H9 (cell line): ENCODE data around the gene GLB1L2. TPM values are rescaled to one million over a fixed set of nuclear protein-coding genes. Genes with fewer than 3 reads are reported as not detected.

Source experiments
- DNase-seq: peaks from one replicate; pipeline ENCODE4 v3.0.0-alpha.2; 2017
- H2AFZ ChIP-seq: one replicate; pipeline ENCODE4 v1.6.1; 2013; ENCODE audit warnings: mild to moderate bottlenecking, low read length, control low read depth, moderate library complexity
- H2AK5ac ChIP-seq: 2 replicates; pipeline ENCODE4 v1.6.1; 2013; ENCODE audit warnings: low read length, control low read depth, mixed read lengths; ENCODE audit not compliant: insufficient read length
- H2BK120ac ChIP-seq: one replicate; pipeline ENCODE4 v1.6.1; 2013; ENCODE audit warnings: low read depth, mild to moderate bottlenecking, low read length, control low read depth, inconsistent platforms; ENCODE audit not compliant: poor library complexity, severe bottlenecking
- H2BK12ac ChIP-seq: 2 replicates; pipeline ENCODE4 v1.6.1; 2013; ENCODE audit warnings: low read length, control low read depth, mixed read lengths, low read depth; ENCODE audit not compliant: insufficient read length
- H2BK15ac ChIP-seq: 2 replicates; pipeline ENCODE4 v1.6.1; 2013; ENCODE audit warnings: low read depth, low read length, control low read depth
- H2BK20ac ChIP-seq: one replicate; pipeline ENCODE4 v1.6.1; 2013; ENCODE audit warnings: low read depth, mild to moderate bottlenecking, low read length, control low read depth, inconsistent platforms; ENCODE audit not compliant: poor library complexity, severe bottlenecking
- H2BK5ac ChIP-seq: 2 replicates; pipeline ENCODE4 v1.6.1; 2013; ENCODE audit warnings: low read length, control low read depth, mixed read lengths; ENCODE audit not compliant: insufficient read length
- H3K14ac ChIP-seq: 2 replicates; pipeline ENCODE4 v1.6.1; 2013; ENCODE audit warnings: low read length, control low read depth; ENCODE audit not compliant: insufficient read depth
- H3K18ac ChIP-seq: 2 replicates; pipeline ENCODE4 v1.6.1; 2013; ENCODE audit warnings: low read depth, mild to moderate bottlenecking, mixed read lengths, low read length, control low read depth; ENCODE audit not compliant: insufficient read length
- H3K23ac ChIP-seq: 2 replicates; pipeline ENCODE4 v1.6.1; 2013; ENCODE audit warnings: low read length, control low read depth, mixed read lengths, low read depth; ENCODE audit not compliant: insufficient read length
- H3K23me2 ChIP-seq: 2 replicates; pipeline ENCODE4 v1.6.1; 2013; ENCODE audit warnings: low read depth, mild to moderate bottlenecking, mixed read lengths, low read length, control low read depth; ENCODE audit not compliant: insufficient read length, poor library complexity, severe bottlenecking
- H3K27ac ChIP-seq: 2 replicates; pipeline ENCODE4 v1.5.1; 2013; ENCODE audit warnings: low read length, control low read depth, mixed read lengths, low read depth; ENCODE audit not compliant: insufficient read length
- H3K27me3 ChIP-seq: 2 replicates; pipeline ENCODE4 v1.6.1; 2013; ENCODE audit warnings: low read length, control low read depth, inconsistent platforms; ENCODE audit not compliant: insufficient read depth
- H3K4ac ChIP-seq: 2 replicates; pipeline ENCODE4 v1.6.1; 2013; ENCODE audit warnings: low read depth, mild to moderate bottlenecking, control low read depth, inconsistent platforms, low read length, moderate library complexity
- H3K4me1 ChIP-seq: 2 replicates; pipeline ENCODE4 v1.6.1; 2013; ENCODE audit warnings: low read length, control low read depth, inconsistent platforms; ENCODE audit not compliant: insufficient read depth
- H3K4me2 ChIP-seq: 2 replicates; pipeline ENCODE4 v1.6.1; 2013; ENCODE audit warnings: low read length, control low read depth, mixed read lengths; ENCODE audit not compliant: insufficient read length, insufficient read depth
- H3K56ac ChIP-seq: 2 replicates; pipeline ENCODE4 v1.6.1; 2013; ENCODE audit warnings: low read depth, mild to moderate bottlenecking, mixed read lengths, low read length, control low read depth; ENCODE audit not compliant: insufficient read length
- H3K79me1 ChIP-seq: 2 replicates; pipeline ENCODE4 v1.6.1; 2013; ENCODE audit warnings: low read depth, mild to moderate bottlenecking, moderate library complexity, low read length, control low read depth, inconsistent platforms; ENCODE audit not compliant: insufficient read depth, poor library complexity, severe bottlenecking
- H3K79me2 ChIP-seq: 2 replicates; pipeline ENCODE4 v1.6.1; 2013; ENCODE audit warnings: low read length, control low read depth, inconsistent platforms; ENCODE audit not compliant: insufficient read depth
- H3K9ac ChIP-seq: 2 replicates; pipeline ENCODE4 v1.6.1; 2013; ENCODE audit warnings: low read length, control low read depth, mixed read lengths; ENCODE audit not compliant: insufficient read length; ENCODE audit errors: extremely low read depth
- H3K9me3 ChIP-seq: one replicate; pipeline ENCODE4 v1.6.1; 2013; ENCODE audit warnings: low read depth, low read length, inconsistent platforms; ENCODE audit not compliant: control insufficient read depth
- H3T11ph ChIP-seq: one replicate; pipeline ENCODE4 v1.6.1; 2013; ENCODE audit warnings: mild to moderate bottlenecking, low read length, control low read depth, inconsistent platforms
- H4K20me1 ChIP-seq: one replicate; pipeline ENCODE4 v1.6.1; 2013; ENCODE audit not compliant: control insufficient read depth, insufficient read length, insufficient read depth
- H4K5ac ChIP-seq: 2 replicates; pipeline ENCODE4 v1.6.1; 2013; ENCODE audit warnings: low read depth, mild to moderate bottlenecking, mixed read lengths, low read length, control low read depth; ENCODE audit not compliant: insufficient read length
- H4K8ac ChIP-seq: replicated peaks from 2 replicates; pipeline ENCODE4 v1.6.1; 2013; ENCODE audit warnings: low read length, control low read depth, mixed read lengths, low read depth; ENCODE audit not compliant: insufficient read length
- H4K91ac ChIP-seq: 2 replicates; pipeline ENCODE4 v1.6.1; 2013; ENCODE audit warnings: low read depth, mild to moderate bottlenecking, moderate library complexity, mixed read lengths, low read length, control low read depth; ENCODE audit not compliant: insufficient read length
- H3K27ac Mint-ChIP-seq, 3 experiments: 2 replicates in 2 of 3; 3 replicates in 1 of 3; pipeline ENCODE4 v1.8.0; 2020 to 2021; ENCODE audit warnings: mixed read lengths in 3 of 3, mild to moderate bottlenecking in 1 of 3, moderate library complexity in 1 of 3
- H3K27me3 Mint-ChIP-seq: 2 replicates; pipeline ENCODE4 v1.8.0; 2021; ENCODE audit warnings: low read depth, mild to moderate bottlenecking, moderate library complexity, mixed read lengths
- H3K36me3 Mint-ChIP-seq, 3 experiments: 2 replicates in 2 of 3; 3 replicates in 1 of 3; pipeline ENCODE4 v1.8.0; 2020 to 2021; ENCODE audit warnings: low read depth in 3 of 3, mixed read lengths in 3 of 3; ENCODE audit not compliant: insufficient read depth in 1 of 3
- H3K4me1 Mint-ChIP-seq, 2 experiments: 2 replicates each; pipeline ENCODE4 v1.8.0; 2020; ENCODE audit warnings: mixed read lengths in 2 of 2
- H3K4me3 Mint-ChIP-seq, 2 experiments: 2 replicates in 1 of 2; 3 replicates in 1 of 2; pipeline ENCODE4 v1.8.0; 2020 to 2021; ENCODE audit warnings: mild to moderate bottlenecking in 2 of 2, mixed read lengths in 2 of 2, moderate library complexity in 1 of 2
- H3K9me3 Mint-ChIP-seq, 2 experiments: 2 replicates in 1 of 2; 3 replicates in 1 of 2; pipeline ENCODE4 v1.8.0; 2020; ENCODE audit warnings: mild to moderate bottlenecking in 2 of 2, mixed read lengths in 2 of 2, moderate library complexity in 1 of 2
- WGBS: extraction: QIAGEN DNeasy Blood & Tissue Kit; methylation state at CpG from one replicate; pipeline ENCODE4 v1.1.7; 2013; ENCODE audit warnings: missing lambda C conversion rate, low lambda C conversion rate, mixed read lengths; ENCODE audit not compliant: insufficient read length; ENCODE audit errors: extremely low coverage; 5-methylcytosine and 5-hydroxymethylcytosine counted together
- total RNA-seq: library from RNA; stranded (reverse); gene quantifications from 2 replicates; pipeline ENCODE4 v1.2.1, GENCODE V29; 2021
- TF ChIP-seq, protein P1 (sequence below): fragments of 200-600 bp; sonication (generic); conservative IDR thresholded peaks from 3 replicates; pipeline ENCODE4 v1.8.0; 2021; ENCODE audit warnings: antibody characterized with exemption, mild to moderate bottlenecking

GLB1L2 gene
- total RNA-seq, 1 experiment from 2014 or later, result 2.4 TPM

DNA sequence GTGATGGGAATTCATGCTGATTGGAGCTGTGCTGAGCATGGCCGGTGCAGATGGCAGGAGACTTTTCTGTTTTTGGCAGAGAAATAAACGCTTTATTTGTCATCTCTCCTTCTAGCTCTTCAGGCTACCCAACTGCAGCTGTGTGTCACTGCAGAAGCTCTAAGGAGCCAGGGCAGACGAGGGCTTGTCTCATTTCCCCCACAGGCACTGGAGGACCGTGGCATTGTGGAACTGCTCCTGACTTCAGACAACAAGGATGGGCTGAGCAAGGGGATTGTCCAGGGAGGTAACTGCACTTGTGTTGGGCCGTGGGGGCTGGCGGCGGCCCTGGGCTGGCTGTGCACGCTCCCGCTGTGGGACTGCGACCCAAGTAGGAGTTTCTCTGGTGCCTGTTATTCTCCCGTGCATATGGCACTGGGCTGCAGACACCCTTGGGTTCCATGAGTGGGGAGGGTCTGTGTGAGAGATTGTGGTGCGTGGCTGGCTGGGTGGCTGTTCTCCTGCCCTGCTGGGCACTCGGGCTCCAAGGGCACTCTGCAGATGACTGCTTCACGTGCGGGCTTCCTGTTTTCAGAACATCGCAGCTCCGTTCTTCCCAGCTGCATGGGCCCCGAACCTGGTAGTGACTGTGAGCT is 27.2 kb downstream of the GLB1L2 start:
- Histone ChIP-seq H3K9ac (no peak overlapping the region), H3K18ac (no peak overlapping the region), H4K8ac (no peak overlapping the region), H2BK5ac (no peak overlapping the region), H3K23me2 (no peaks in the 10 kb centered on the region), H4K5ac (no peak overlapping the region), H2BK12ac (no peak overlapping the region), H3K27ac (no peak overlapping the region), H3T11ph (no peak overlapping the region), H2AFZ (no peak overlapping the region), H3K79me2 (no peaks in the 10 kb centered on the region), H3K23ac (no peak overlapping the region), H3K56ac (no peak overlapping the region), H4K20me1 (no peaks in the 10 kb centered on the region), H2BK20ac (no peak overlapping the region), H4K91ac (no peak overlapping the region), H3K9me3 (no peaks in the 10 kb centered on the region), H3K4me1 (no peaks in the 10 kb centered on the region), H3K14ac (no peak overlapping the region), H2AK5ac (no peak overlapping the region), H3K4ac (no peak overlapping the region), H3K27me3 (peaks cover 3% of the 10 kb centered on the region; the same call in 1 of the 2 replicates), H3K4me2 (no peak overlapping the region), H2BK120ac (no peak overlapping the region), H2BK15ac (no peak overlapping the region), H3K79me1 (no peaks in the 10 kb centered on the region)
- no peaks in the 10 kb centered on the region; a peak in 1 of 7 replicates for H3K36me3 Mint-ChIP-seq
- DNase-seq, result no peak
- H3K27ac Mint-ChIP-seq, result peak overlapping the region in 1 of 3 experiments; percentile 38; a peak in 1 of 7 replicates
- H3K4me1 Mint-ChIP-seq, result peaks cover 7 to 8% of the 10 kb centered on the region in 2 experiments
- H3K9me3 Mint-ChIP-seq, result no peaks in the 10 kb centered on the region; a peak in 1 of 5 replicates
- no CpG with 5 or more reads among the region's 18 CpGs for WGBS
- peaks cover 35% of the 10 kb centered on the region for H3K27me3 Mint-ChIP-seq
- no peak overlapping the region for H3K4me3 Mint-ChIP-seq
- TF ChIP-seq, protein P1, sequence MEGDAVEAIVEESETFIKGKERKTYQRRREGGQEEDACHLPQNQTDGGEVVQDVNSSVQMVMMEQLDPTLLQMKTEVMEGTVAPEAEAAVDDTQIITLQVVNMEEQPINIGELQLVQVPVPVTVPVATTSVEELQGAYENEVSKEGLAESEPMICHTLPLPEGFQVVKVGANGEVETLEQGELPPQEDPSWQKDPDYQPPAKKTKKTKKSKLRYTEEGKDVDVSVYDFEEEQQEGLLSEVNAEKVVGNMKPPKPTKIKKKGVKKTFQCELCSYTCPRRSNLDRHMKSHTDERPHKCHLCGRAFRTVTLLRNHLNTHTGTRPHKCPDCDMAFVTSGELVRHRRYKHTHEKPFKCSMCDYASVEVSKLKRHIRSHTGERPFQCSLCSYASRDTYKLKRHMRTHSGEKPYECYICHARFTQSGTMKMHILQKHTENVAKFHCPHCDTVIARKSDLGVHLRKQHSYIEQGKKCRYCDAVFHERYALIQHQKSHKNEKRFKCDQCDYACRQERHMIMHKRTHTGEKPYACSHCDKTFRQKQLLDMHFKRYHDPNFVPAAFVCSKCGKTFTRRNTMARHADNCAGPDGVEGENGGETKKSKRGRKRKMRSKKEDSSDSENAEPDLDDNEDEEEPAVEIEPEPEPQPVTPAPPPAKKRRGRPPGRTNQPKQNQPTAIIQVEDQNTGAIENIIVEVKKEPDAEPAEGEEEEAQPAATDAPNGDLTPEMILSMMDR, result no peak
